HG02610 (cell line): ENCODE measurements around the gene MOB3A.
"Not testable (repeated sequence)": the region's sequence is repeated elsewhere in the genome, so short reads cannot be mapped to it uniquely, and the experiment has no call there.

Source experiments
- ATAC-seq: cut with Tn5 transposase; IDR thresholded peaks from one replicate; pipeline ENCODE4 v1.9.1; 2021; ENCODE audit warnings: mild to moderate bottlenecking, moderate library complexity; ENCODE audit not compliant: unreplicated experiment

The MOB3A gene

GRCh38 chr19:2096034-2096479, at the start of gene MOB3A:
Gene MOB3A (minus strand): TSS chr19:2096326. CDS start chr19:2078560, 17,766 bp downstream.
- peak; percentile 28 for ATAC-seq

GRCh38 chr19:2145831-2146241, 49.7 kb upstream of the MOB3A start:
- ATAC-seq: no peak

GRCh38 chr19:2144190-2144589, 48.1 kb upstream of the MOB3A start:
- no peak for ATAC-seq

- ATAC-seq: no peak
Measured at GRCh38 chr19:2142173-2142829, 46.2 kb upstream of the MOB3A start.

- no peak for ATAC-seq
Measured at GRCh38 chr19:2140138-2140569, 44.0 kb upstream of the MOB3A start.

GRCh38 chr19:2139385-2140137, 43.4 kb upstream of the MOB3A start:
- no peak for ATAC-seq

- ATAC-seq: no peak
Measured at GRCh38 chr19:2138061-2138728, 42.1 kb upstream of the MOB3A start.

GRCh38 chr19:2136796-2137195, 40.7 kb upstream of the MOB3A start:
- no peak for ATAC-seq

- ATAC-seq: no peak
Measured at GRCh38 chr19:2135474-2136402, 39.6 kb upstream of the MOB3A start.

GRCh38 chr19:2132731-2133490, 36.8 kb upstream of the MOB3A start:
- no peak for ATAC-seq

- no peak for ATAC-seq
Measured at GRCh38 chr19:2132191-2132590, 36.1 kb upstream of the MOB3A start.

GRCh38 chr19:2131012-2131975, 35.2 kb upstream of the MOB3A start:
- ATAC-seq: not testable (repeated sequence)

- ATAC-seq: no peak
Measured at GRCh38 chr19:2129892-2130770, 34.0 kb upstream of the MOB3A start.

- ATAC-seq: no peak
Measured at GRCh38 chr19:2129486-2129885, 33.4 kb upstream of the MOB3A start.

GRCh38 chr19:2129022-2129421, 32.9 kb upstream of the MOB3A start:
- no peak for ATAC-seq

- not testable (repeated sequence) for ATAC-seq
Measured at GRCh38 chr19:2128252-2128651, 32.1 kb upstream of the MOB3A start.

GRCh38 chr19:2127758-2128157, 31.6 kb upstream of the MOB3A start:
- no peak for ATAC-seq
